ENCODE measurements around the gene KCNAB1. TPM values are rescaled to one million over a fixed set of nuclear protein-coding genes. Genes with fewer than 3 reads are reported as not detected.

KCNAB1 gene
- polyA plus RNA-seq, 2 donors, result 0.61 to 1.3 TPM

GRCh38 chr3:156542101-156543042 is 422.0 kb downstream of the KCNAB1 start:
- Histone ChIP-seq H3K27ac (ENCODE audit: low read depth in 2 of 2, low read length in 1 of 2) (no peak overlapping the region), H3K4me3 (ENCODE audit: low read depth in 1 of 2, low read length in 2 of 2) (no peak overlapping the region), H3K36me3 (ENCODE audit: control insufficient read depth in 2 of 2, insufficient read depth in 2 of 2, low read length in 1 of 2) (peaks cover 2% of the 10 kb centered on the region in 2 donors), H3K9me3 (ENCODE audit: control insufficient read depth in 2 of 2, insufficient read depth in 1 of 2, low read depth in 1 of 2, low read length in 1 of 2) (no peaks in the 10 kb centered on the region), H3K27me3 (ENCODE audit: control insufficient read depth in 1 of 2, insufficient read depth in 2 of 2, low read length in 2 of 2) (no peaks in the 10 kb centered on the region), H3K4me1 (ENCODE audit: control insufficient read depth in 2 of 2, insufficient read depth in 2 of 2, low read length in 1 of 2) (no peaks in the 10 kb centered on the region)
- 60 to 61% methylated on average over 5 of the region's 5 CpGs for WGBS, 2 donors

- WGBS, 2 donors, result 82 to 86% methylated on average over 2 of the region's 2 CpGs
- Histone ChIP-seq H3K9me3 (ENCODE audit: control insufficient read depth in 2 of 2, insufficient read depth in 1 of 2, low read depth in 1 of 2, low read length in 1 of 2) (no peaks in the 10 kb centered on the region), H3K27me3 (ENCODE audit: control insufficient read depth in 1 of 2, insufficient read depth in 2 of 2, low read length in 2 of 2) (no peaks in the 10 kb centered on the region), H3K4me1 (ENCODE audit: control insufficient read depth in 2 of 2, insufficient read depth in 2 of 2, low read length in 1 of 2) (no peaks in the 10 kb centered on the region), H3K36me3 (ENCODE audit: control insufficient read depth in 2 of 2, insufficient read depth in 2 of 2, low read length in 1 of 2) (peaks cover 2% of the 10 kb centered on the region in 2 donors), H3K4me3 (ENCODE audit: low read depth in 1 of 2, low read length in 2 of 2) (no peak overlapping the region), H3K27ac (ENCODE audit: low read depth in 2 of 2, low read length in 1 of 2) (no peak overlapping the region)
Measured at GRCh38 chr3:156543043-156543555, 422.7 kb downstream of the KCNAB1 start.

GRCh38 chr3:156547637-156548036 is 427.3 kb downstream of the KCNAB1 start:
- 47 to 53% methylated on average over 2 of the region's 2 CpGs for WGBS, 2 donors
- no peak overlapping the region for H3K27ac ChIP-seq (ENCODE audit: low read depth in 2 of 2, low read length in 1 of 2)
- no peaks in the 10 kb centered on the region for H3K4me1 ChIP-seq (ENCODE audit: control insufficient read depth in 2 of 2, insufficient read depth in 2 of 2, low read length in 1 of 2)
- no peaks in the 10 kb centered on the region for H3K9me3 ChIP-seq (ENCODE audit: control insufficient read depth in 2 of 2, insufficient read depth in 1 of 2, low read depth in 1 of 2, low read length in 1 of 2)
- no peak overlapping the region for H3K4me3 ChIP-seq (ENCODE audit: low read depth in 1 of 2, low read length in 2 of 2)
- H3K36me3 ChIP-seq (ENCODE audit: control insufficient read depth in 2 of 2, insufficient read depth in 2 of 2, low read length in 1 of 2), result peaks cover 2 to 4% of the 10 kb centered on the region in 2 donors
- H3K27me3 ChIP-seq (ENCODE audit: control insufficient read depth in 1 of 2, insufficient read depth in 2 of 2, low read length in 2 of 2), result no peaks in the 10 kb centered on the region

- WGBS, 2 donors, result 65 to 84% methylated on average over 4 of the region's 4 CpGs
- no peaks in the 10 kb centered on the region for H3K9me3 ChIP-seq (ENCODE audit: control insufficient read depth in 2 of 2, insufficient read depth in 1 of 2, low read depth in 1 of 2, low read length in 1 of 2)
- H3K27me3 ChIP-seq (ENCODE audit: control insufficient read depth in 1 of 2, insufficient read depth in 2 of 2, low read length in 2 of 2), result no peaks in the 10 kb centered on the region
- H3K27ac ChIP-seq (ENCODE audit: low read depth in 2 of 2, low read length in 1 of 2), result no peak overlapping the region
- peaks cover 0 to 2% of the 10 kb centered on the region in 2 donors for H3K36me3 ChIP-seq (ENCODE audit: control insufficient read depth in 2 of 2, insufficient read depth in 2 of 2, low read length in 1 of 2)
- H3K4me3 ChIP-seq (ENCODE audit: low read depth in 1 of 2, low read length in 2 of 2), result no peak overlapping the region
- no peaks in the 10 kb centered on the region for H3K4me1 ChIP-seq (ENCODE audit: control insufficient read depth in 2 of 2, insufficient read depth in 2 of 2, low read length in 1 of 2)
Measured at GRCh38 chr3:156548041-156548687, 427.8 kb downstream of the KCNAB1 start.

- H3K27ac ChIP-seq (ENCODE audit: low read depth in 2 of 2, low read length in 1 of 2), result no peak overlapping the region
- 74 to 77% methylated on average over 6 of the region's 6 CpGs for WGBS, 2 donors
- H3K4me1 ChIP-seq (ENCODE audit: control insufficient read depth in 2 of 2, insufficient read depth in 2 of 2, low read length in 1 of 2), result no peaks in the 10 kb centered on the region
- H3K36me3 ChIP-seq (ENCODE audit: control insufficient read depth in 2 of 2, insufficient read depth in 2 of 2, low read length in 1 of 2), result peaks cover 0 to 2% of the 10 kb centered on the region in 2 donors
- H3K9me3 ChIP-seq (ENCODE audit: control insufficient read depth in 2 of 2, insufficient read depth in 1 of 2, low read depth in 1 of 2, low read length in 1 of 2), result no peaks in the 10 kb centered on the region
- H3K27me3 ChIP-seq (ENCODE audit: control insufficient read depth in 1 of 2, insufficient read depth in 2 of 2, low read length in 2 of 2), result no peaks in the 10 kb centered on the region
- H3K4me3 ChIP-seq (ENCODE audit: low read depth in 1 of 2, low read length in 2 of 2), result no peak overlapping the region
Measured at GRCh38 chr3:156548902-156549301, 428.5 kb downstream of the KCNAB1 start.

- Histone ChIP-seq H3K27ac (ENCODE audit: low read depth in 2 of 2, low read length in 1 of 2) (no peak overlapping the region), H3K4me1 (ENCODE audit: control insufficient read depth in 2 of 2, insufficient read depth in 2 of 2, low read length in 1 of 2) (no peaks in the 10 kb centered on the region), H3K27me3 (ENCODE audit: control insufficient read depth in 1 of 2, insufficient read depth in 2 of 2, low read length in 2 of 2) (no peaks in the 10 kb centered on the region), H3K9me3 (ENCODE audit: control insufficient read depth in 2 of 2, insufficient read depth in 1 of 2, low read depth in 1 of 2, low read length in 1 of 2) (no peaks in the 10 kb centered on the region), H3K4me3 (ENCODE audit: low read depth in 1 of 2, low read length in 2 of 2) (no peak overlapping the region), H3K36me3 (ENCODE audit: control insufficient read depth in 2 of 2, insufficient read depth in 2 of 2, low read length in 1 of 2) (peaks cover 0 to 2% of the 10 kb centered on the region in 2 donors)
- 73 to 85% methylated on average over 4 of the region's 4 CpGs for WGBS, 2 donors
Measured at GRCh38 chr3:156551261-156551660, 430.9 kb downstream of the KCNAB1 start.

GRCh38 chr3:156551746-156552145 is 431.4 kb downstream of the KCNAB1 start:
- WGBS, 2 donors, result 81% methylated on average over 4 of the region's 4 CpGs
- no peak overlapping the region for H3K27ac ChIP-seq (ENCODE audit: low read depth in 2 of 2, low read length in 1 of 2)
- no peak overlapping the region for H3K4me3 ChIP-seq (ENCODE audit: low read depth in 1 of 2, low read length in 2 of 2)
- H3K36me3 ChIP-seq (ENCODE audit: control insufficient read depth in 2 of 2, insufficient read depth in 2 of 2, low read length in 1 of 2), result peaks cover 0 to 2% of the 10 kb centered on the region in 2 donors
- no peaks in the 10 kb centered on the region for H3K4me1 ChIP-seq (ENCODE audit: control insufficient read depth in 2 of 2, insufficient read depth in 2 of 2, low read length in 1 of 2)
- no peaks in the 10 kb centered on the region for H3K27me3 ChIP-seq (ENCODE audit: control insufficient read depth in 1 of 2, insufficient read depth in 2 of 2, low read length in 2 of 2)
- no peaks in the 10 kb centered on the region for H3K9me3 ChIP-seq (ENCODE audit: control insufficient read depth in 2 of 2, insufficient read depth in 1 of 2, low read depth in 1 of 2, low read length in 1 of 2)

- peaks cover 0 to 2% of the 10 kb centered on the region in 2 donors for H3K36me3 ChIP-seq (ENCODE audit: control insufficient read depth in 2 of 2, insufficient read depth in 2 of 2, low read length in 1 of 2)
Measured at GRCh38 chr3:156552973-156553372, 432.6 kb downstream of the KCNAB1 start.

GRCh38 chr3:156553705-156554356 is 433.5 kb downstream of the KCNAB1 start:
- Histone ChIP-seq H3K9me3 (ENCODE audit: control insufficient read depth in 2 of 2, insufficient read depth in 1 of 2, low read depth in 1 of 2, low read length in 1 of 2) (no peaks in the 10 kb centered on the region), H3K27me3 (ENCODE audit: control insufficient read depth in 1 of 2, insufficient read depth in 2 of 2, low read length in 2 of 2) (no peaks in the 10 kb centered on the region), H3K4me3 (ENCODE audit: low read depth in 1 of 2, low read length in 2 of 2) (peak overlapping the region; percentile 84), H3K4me1 (ENCODE audit: control insufficient read depth in 2 of 2, insufficient read depth in 2 of 2, low read length in 1 of 2) (no peaks in the 10 kb centered on the region), H3K27ac (ENCODE audit: low read depth in 2 of 2, low read length in 1 of 2) (no peak overlapping the region), H3K36me3 (ENCODE audit: control insufficient read depth in 2 of 2, insufficient read depth in 2 of 2, low read length in 1 of 2) (no peaks in the 10 kb centered on the region)
- 27 to 30% methylated on average over 11 of the region's 11 CpGs for WGBS, 2 donors

More at GRCh38 chr3:156552973-156553372, 432.6 kb downstream of the KCNAB1 start:
- no peaks in the 10 kb centered on the region for H3K4me1 ChIP-seq (ENCODE audit: control insufficient read depth in 2 of 2, insufficient read depth in 2 of 2, low read length in 1 of 2)
- WGBS, 2 donors, result 77 to 80% methylated on average over 2 of the region's 2 CpGs
- no peaks in the 10 kb centered on the region for H3K27me3 ChIP-seq (ENCODE audit: control insufficient read depth in 1 of 2, insufficient read depth in 2 of 2, low read length in 2 of 2)
- peak overlapping the region in 1 of 2 donors; percentile 84 for H3K4me3 ChIP-seq (ENCODE audit: low read depth in 1 of 2, low read length in 2 of 2)
- no peaks in the 10 kb centered on the region for H3K9me3 ChIP-seq (ENCODE audit: control insufficient read depth in 2 of 2, insufficient read depth in 1 of 2, low read depth in 1 of 2, low read length in 1 of 2)
- no peak overlapping the region for H3K27ac ChIP-seq (ENCODE audit: low read depth in 2 of 2, low read length in 1 of 2)

Measured in esophagus (tissue), 2 donors.